SHP77 (cell line): ENCODE data around the gene CNIH2.
A peak's percentile ranks its signal among the peaks of the same experiment; 100 is the strongest.
"Not testable (repeated sequence)": the region's sequence is repeated elsewhere in the genome, so short reads cannot be mapped to it uniquely, and the experiment has no call there.

Experiments used
- DNase-seq, 2 experiments: peaks; one replicate each; lab custom pipeline; 2025; lab: John Stamatoyannopoulos, UW

Gene CNIH2

GRCh38 chr11:66259956-66260355, 18.0 kb upstream of the CNIH2 start:
- no peak for DNase-seq

GRCh38 chr11:66261578-66261977, 16.4 kb upstream of the CNIH2 start:
- DNase-seq: no peak

GRCh38 chr11:66262191-66262590, 15.8 kb upstream of the CNIH2 start:
- DNase-seq: no peak

GRCh38 chr11:66262696-66263095, 15.3 kb upstream of the CNIH2 start:
- no peak for DNase-seq

DNA sequence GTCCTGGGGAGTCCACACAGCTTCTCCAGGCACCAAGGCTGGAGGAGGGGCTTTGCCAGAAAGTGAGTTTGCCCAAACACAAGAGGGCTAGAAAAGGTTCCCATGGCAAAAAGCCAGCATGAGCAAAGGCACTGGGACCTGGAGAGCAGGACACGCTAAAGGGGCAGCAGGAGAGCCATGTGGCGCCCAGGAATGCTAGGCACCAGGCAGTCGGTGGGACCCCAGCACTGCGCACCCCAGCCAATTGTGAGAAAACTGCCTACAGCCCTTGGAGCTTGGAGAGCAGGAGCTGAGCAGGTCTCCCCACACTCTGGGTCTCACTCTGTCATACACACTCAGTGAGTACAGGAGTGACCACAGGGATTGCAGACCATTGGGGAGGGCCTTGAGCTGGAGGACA, 14.7 kb upstream of the CNIH2 start:
- no peak for DNase-seq

DNA sequence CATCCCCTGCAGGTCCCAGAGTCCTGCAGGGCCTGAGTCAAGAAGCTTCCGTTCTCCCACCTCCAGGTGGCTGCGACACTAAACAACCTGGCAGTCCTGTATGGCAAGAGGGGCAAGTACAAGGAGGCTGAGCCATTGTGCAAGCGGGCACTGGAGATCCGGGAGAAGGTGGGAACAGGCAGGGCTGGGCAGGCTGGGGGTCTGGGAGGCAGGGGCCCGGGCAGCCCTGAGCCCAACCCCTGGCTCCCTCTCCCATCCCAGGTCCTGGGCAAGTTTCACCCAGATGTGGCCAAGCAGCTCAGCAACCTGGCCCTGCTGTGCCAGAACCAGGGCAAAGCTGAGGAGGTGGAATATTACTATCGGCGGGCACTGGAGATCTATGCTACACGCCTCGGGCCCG, 14.2 kb upstream of the CNIH2 start:
- no peak for DNase-seq

- DNase-seq: no peak
Observed at GRCh38 chr11:66264383-66264782, 13.6 kb upstream of the CNIH2 start.

- DNase-seq: peak in 1 of 2 experiments; percentile 46
Observed at GRCh38 chr11:66264914-66265313, 13.1 kb upstream of the CNIH2 start.

- no peak for DNase-seq
Observed at GRCh38 chr11:66265531-66266377, 12.2 kb upstream of the CNIH2 start.

DNA sequence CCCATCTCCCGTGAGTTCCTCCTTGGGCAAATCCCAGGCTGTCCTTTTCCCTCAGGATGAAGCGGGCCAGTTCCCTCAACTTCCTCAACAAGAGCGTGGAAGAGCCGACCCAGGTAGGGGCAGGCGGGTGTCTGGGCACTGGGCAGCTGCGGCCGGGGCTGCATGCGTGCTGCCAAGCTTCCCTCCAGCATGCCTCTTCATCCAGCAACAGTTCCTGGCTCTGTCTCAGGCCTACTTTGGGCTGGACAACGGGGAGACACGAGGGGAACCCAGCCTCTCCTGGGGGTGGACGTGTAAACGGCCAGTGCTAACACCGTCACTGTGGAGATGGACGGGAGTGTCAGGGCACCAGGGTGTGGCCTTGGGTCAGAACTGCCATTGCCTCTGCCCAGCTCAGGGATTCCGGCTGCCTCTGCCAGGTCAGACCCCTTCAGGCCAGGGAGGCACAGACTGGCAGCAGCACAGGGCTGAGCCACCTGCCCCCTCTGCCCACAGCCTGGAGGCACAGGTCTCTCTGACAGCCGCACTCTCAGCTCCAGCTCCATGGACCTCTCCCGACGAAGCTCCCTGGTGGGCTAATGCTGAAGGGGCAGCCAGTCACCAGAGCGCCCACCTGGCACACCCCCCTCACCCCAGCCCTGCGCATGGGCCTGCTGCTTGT, 11.5 kb upstream of the CNIH2 start:
- no peak for DNase-seq

GRCh38 chr11:66267039-66267378, 11.0 kb upstream of the CNIH2 start:
- no peak for DNase-seq

GRCh38 chr11:66267379-66268243, 10.4 kb upstream of the CNIH2 start:
- DNase-seq: peak; percentile 81 to 82

- peak; percentile 99 to 100 for DNase-seq
Observed at GRCh38 chr11:66268244-66268951, 9.6 kb upstream of the CNIH2 start, which contains the start of gene RAB1B. RAB1B (plus strand) TSS chr11:66268639; CDS start chr11:66268680, 41 bp downstream.

DNA sequence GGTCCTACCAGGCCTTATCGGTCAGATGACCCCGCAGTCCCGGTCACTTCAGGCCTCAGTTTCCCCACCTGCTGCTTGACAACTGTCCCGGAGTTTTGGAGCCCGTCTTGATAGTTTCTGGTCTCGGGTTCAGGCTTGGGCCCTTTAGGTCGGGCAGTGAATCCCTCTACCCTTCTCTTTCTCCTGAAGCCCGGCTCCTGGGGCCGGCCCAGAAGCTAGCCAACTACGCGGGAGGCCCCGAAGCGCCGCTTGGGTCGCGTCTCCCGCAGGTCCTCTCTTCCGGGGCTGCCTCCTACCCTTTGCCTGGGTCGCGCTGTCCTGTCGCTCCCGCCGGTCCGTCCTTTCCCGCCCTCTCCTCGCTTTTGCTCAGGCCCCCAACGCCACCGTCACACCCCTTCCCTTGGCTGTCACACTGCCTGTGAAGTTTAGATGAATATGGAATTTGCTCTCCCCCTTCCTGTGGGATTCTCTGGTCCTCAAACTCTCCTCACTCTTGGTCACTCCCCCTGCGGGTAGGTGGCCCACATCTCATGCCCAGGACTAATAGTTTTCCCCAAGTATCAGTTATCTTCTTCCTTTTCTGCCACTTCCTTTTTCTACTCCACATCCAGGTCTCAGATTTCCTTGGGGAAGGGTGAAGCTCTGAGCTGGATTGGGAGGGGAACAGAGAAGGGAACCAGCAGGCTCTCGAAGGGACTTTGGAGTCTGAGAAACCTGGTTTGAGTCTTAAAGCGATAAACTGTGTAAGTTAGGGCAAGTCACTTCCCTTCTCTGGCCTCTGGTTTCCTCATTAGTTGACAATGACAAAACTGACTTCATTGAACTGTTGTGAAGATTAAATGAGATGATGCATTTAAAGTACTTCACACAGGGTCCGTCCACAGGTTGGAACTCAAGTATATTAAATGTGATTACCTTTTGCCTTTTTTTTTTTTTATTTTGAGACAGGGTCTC, 8.7 kb upstream of the CNIH2 start:
- no peak for DNase-seq

GRCh38 chr11:66271816-66272215, 6.2 kb upstream of the CNIH2 start:
- no peak for DNase-seq

DNA sequence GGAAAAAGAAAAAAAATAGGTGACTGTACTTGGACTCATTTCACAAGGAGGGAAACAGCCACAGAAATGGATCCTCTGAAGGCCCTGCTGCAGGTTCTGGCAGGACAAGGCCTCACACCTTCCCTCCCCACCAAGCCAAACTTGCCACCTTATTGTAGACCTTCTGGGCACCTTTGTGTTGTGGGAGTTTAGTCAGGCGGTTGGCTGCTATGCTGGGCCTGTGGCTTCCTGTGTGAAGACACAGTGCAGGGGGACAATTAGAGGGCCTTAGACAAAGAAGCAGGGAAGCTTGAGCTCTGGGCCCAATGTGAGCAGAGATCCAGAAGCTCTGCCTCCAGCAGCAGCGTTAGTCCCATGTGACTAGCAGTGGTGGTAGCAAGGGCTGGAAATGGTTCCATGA, 5.4 kb upstream of the CNIH2 start:
- no peak for DNase-seq

DNA sequence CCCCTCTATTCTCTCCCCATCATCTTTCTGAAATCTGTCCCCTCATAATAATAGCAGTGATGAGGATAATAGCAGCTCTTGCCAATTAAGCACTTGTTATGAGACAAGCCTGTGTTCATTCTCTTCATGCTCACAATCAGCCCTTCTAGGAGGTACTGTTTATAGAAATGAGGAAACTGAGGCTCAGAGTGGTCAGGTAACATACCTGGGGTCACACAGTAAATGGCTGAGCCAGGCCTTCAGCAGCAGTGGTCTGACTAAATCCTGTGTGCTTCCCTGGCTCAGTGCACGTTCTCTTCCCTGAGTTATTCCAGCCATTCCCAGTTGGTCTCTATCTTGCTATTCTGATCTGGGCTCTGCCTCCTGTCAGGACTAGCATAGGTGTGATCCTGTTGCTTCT, 3.8 kb upstream of the CNIH2 start:
- DNase-seq: no peak

DNA sequence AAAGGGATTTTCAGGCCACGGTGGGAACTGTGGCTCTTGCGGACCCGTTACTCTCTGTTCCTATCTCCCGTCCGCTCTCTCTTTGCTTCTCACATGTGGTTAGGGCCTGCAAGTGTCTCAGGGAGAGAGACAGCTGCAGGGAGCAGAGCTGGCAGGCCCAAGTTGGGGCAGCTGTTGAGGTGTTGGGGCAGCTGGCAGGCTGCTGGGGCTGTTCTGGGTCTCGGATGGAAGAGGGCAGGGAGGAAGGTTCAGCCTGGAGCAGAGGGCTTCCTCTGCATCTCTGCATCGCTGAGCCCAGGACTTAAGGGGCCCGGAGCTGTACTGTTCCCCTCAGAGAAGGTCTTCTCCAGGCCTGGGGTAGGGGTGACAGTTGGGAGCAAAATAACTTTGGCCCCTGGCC, 2.6 kb upstream of the CNIH2 start:
- DNase-seq: no peak

DNA sequence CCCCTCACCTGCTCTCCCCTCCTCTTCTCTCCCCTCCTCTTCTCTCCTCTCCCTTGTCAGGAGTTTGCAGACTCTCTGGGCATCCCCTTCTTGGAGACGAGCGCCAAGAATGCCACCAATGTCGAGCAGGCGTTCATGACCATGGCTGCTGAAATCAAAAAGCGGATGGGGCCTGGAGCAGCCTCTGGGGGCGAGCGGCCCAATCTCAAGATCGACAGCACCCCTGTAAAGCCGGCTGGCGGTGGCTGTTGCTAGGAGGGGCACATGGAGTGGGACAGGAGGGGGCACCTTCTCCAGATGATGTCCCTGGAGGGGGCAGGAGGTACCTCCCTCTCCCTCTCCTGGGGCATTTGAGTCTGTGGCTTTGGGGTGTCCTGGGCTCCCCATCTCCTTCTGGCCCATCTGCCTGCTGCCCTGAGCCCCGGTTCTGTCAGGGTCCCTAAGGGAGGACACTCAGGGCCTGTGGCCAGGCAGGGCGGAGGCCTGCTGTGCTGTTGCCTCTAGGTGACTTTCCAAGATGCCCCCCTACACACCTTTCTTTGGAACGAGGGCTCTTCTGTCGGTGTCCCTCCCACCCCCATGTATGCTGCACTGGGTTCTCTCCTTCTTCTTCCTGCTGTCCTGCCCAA, 1.9 kb upstream of the CNIH2 start:
- no peak for DNase-seq

DNA sequence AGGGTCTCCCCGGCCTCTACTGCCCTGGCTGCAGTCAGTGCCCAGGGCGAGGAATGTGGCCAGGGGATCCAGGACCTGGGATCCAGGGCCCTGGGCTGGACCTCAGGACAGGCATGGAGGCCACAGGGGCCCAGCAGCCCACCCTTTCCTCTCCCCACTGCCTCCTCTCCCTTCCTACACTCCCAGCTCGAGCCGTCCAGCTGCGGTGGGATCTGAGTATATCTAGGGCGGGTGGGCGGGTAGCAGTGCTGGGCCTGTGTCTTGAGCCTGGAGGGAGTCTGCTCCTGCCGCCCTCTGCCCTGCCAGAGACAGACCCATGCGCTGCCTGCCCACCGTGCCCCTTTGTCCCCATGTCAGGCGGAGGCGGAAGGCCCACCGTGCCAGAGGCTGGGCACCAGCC, 1.4 kb upstream of the CNIH2 start:
- DNase-seq: not testable (repeated sequence)
